KMS-11 (cell line): ENCODE measurements around the gene POMP.

Source experiments
- H2AFZ ChIP-seq: fragments of 200-600 bp; sonication (generic); 2 replicates; pipeline ENCODE4 v1.6.1; 2016; ENCODE audit warnings: antibody characterized with exemption, mixed run types, low read depth
- H3K27ac ChIP-seq: fragments of 200-600 bp; sonication (generic); 2 replicates; pipeline ENCODE4 v1.6.1; 2016; ENCODE audit warnings: mild to moderate bottlenecking, mixed run types
- H3K27me3 ChIP-seq: fragments of 200-600 bp; sonication (generic); 2 replicates; pipeline ENCODE4 v1.6.1; 2017; ENCODE audit warnings: mild to moderate bottlenecking, low read depth, mixed run types, moderate library complexity; ENCODE audit not compliant: insufficient read depth
- H3K36me3 ChIP-seq: fragments of 200-600 bp; sonication (generic); 2 replicates; pipeline ENCODE4 v1.6.1; 2017; ENCODE audit warnings: mild to moderate bottlenecking, mixed run types; ENCODE audit not compliant: insufficient read depth
- H3K4me1 ChIP-seq: fragments of 200-600 bp; sonication (generic); 2 replicates; pipeline ENCODE4 v1.6.1; 2016; ENCODE audit warnings: mild to moderate bottlenecking, low read depth, mixed run types; ENCODE audit not compliant: poor library complexity, severe bottlenecking
- H3K4me2 ChIP-seq: fragments of 200-600 bp; sonication (generic); 2 replicates; pipeline ENCODE4 v1.7.0; 2016; ENCODE audit warnings: mild to moderate bottlenecking, mixed run types
- H3K4me3 ChIP-seq: fragments of 200-600 bp; sonication (generic); IDR thresholded peaks from 2 replicates; pipeline ENCODE4 v1.6.1; 2017; ENCODE audit warnings: low read depth, low read length, mixed read lengths; ENCODE audit not compliant: insufficient read depth
- H3K79me2 ChIP-seq: fragments of 200-600 bp; sonication (generic); 2 replicates; pipeline ENCODE4 v1.6.1; 2016; ENCODE audit warnings: low read depth, mixed run types; ENCODE audit not compliant: insufficient read depth
- H3K9ac ChIP-seq: fragments of 200-600 bp; sonication (generic); 2 replicates; pipeline ENCODE4 v1.6.1; 2016; ENCODE audit warnings: mild to moderate bottlenecking, mixed run types
- H4K20me1 ChIP-seq: fragments of 200-600 bp; sonication (generic); 2 replicates; pipeline ENCODE4 v1.6.1; 2016; ENCODE audit warnings: mild to moderate bottlenecking, mixed run types; ENCODE audit not compliant: insufficient read depth
- TF ChIP-seq, protein P1 (sequence below): fragments of 200-600 bp; sonication (generic); conservative IDR thresholded peaks from 2 replicates; pipeline ENCODE4 v1.6.1; 2017; ENCODE audit warnings: low read depth, mild to moderate bottlenecking, antibody characterized with exemption, low read length, moderate library complexity, mixed read lengths

The POMP gene

DNA sequence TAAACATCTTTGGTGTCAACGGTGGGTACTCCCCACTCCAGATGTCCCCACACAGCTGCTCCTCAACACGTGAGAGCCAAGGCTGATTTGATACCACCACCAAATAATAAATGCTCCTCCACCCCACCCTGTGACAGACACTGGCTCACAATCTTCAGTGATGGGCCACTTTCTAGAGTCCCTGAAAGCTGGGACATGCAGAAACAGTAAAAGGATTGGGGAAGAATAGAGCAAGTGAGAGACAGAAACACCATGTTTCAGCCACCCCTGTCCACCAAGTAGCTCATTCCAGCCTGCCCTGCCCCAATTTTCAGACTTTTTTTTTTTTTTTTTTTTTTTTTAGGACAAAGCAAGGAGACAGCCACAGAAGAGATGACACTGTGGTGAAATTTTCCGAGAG lies 58.2 kb downstream of the POMP start:
- TF ChIP-seq, protein P1, sequence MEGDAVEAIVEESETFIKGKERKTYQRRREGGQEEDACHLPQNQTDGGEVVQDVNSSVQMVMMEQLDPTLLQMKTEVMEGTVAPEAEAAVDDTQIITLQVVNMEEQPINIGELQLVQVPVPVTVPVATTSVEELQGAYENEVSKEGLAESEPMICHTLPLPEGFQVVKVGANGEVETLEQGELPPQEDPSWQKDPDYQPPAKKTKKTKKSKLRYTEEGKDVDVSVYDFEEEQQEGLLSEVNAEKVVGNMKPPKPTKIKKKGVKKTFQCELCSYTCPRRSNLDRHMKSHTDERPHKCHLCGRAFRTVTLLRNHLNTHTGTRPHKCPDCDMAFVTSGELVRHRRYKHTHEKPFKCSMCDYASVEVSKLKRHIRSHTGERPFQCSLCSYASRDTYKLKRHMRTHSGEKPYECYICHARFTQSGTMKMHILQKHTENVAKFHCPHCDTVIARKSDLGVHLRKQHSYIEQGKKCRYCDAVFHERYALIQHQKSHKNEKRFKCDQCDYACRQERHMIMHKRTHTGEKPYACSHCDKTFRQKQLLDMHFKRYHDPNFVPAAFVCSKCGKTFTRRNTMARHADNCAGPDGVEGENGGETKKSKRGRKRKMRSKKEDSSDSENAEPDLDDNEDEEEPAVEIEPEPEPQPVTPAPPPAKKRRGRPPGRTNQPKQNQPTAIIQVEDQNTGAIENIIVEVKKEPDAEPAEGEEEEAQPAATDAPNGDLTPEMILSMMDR: no peak
- no peaks in the 10 kb centered on the region for H4K20me1 ChIP-seq
- no peak overlapping the region for H3K4me2 ChIP-seq
- H3K79me2 ChIP-seq: no peaks in the 10 kb centered on the region
- no peak overlapping the region for H3K9ac ChIP-seq
- H3K27me3 ChIP-seq: no peaks in the 10 kb centered on the region
- no peaks in the 10 kb centered on the region for H3K4me1 ChIP-seq
- no peak overlapping the region for H2AFZ ChIP-seq
- H3K27ac ChIP-seq: no peak overlapping the region
- no peak overlapping the region for H3K4me3 ChIP-seq
- H3K36me3 ChIP-seq: no peaks in the 10 kb centered on the region

DNA sequence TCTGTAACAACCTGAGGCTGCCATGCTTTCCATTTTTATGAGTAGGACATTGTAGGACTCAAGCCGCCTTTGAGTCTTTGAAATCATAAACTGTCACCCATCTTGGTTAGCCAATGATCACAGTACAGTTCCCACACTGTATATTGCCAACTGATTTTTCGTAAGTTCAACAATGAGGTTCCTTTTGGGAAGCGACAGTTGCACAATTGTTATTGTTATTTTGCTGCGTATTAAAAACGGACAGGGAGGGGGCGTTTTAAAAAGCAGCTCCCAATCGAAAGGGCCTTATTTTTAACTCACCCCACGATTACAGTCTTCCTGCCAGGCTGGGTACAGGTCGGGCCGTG lies 59.2 kb downstream of the POMP start:
- Histone ChIP-seq H4K20me1 (no peaks in the 10 kb centered on the region), H3K27me3 (no peaks in the 10 kb centered on the region), H3K36me3 (no peaks in the 10 kb centered on the region), H3K4me2 (peak overlapping the region; percentile 28), H3K79me2 (no peaks in the 10 kb centered on the region), H2AFZ (peak overlapping the region; percentile 68), H3K4me3 (no peak overlapping the region), H3K9ac (no peak overlapping the region; the same call in 1 of the 2 replicates), H3K4me1 (no peaks in the 10 kb centered on the region), H3K27ac (no peak overlapping the region)
- TF ChIP-seq, protein P1: no peak

DNA sequence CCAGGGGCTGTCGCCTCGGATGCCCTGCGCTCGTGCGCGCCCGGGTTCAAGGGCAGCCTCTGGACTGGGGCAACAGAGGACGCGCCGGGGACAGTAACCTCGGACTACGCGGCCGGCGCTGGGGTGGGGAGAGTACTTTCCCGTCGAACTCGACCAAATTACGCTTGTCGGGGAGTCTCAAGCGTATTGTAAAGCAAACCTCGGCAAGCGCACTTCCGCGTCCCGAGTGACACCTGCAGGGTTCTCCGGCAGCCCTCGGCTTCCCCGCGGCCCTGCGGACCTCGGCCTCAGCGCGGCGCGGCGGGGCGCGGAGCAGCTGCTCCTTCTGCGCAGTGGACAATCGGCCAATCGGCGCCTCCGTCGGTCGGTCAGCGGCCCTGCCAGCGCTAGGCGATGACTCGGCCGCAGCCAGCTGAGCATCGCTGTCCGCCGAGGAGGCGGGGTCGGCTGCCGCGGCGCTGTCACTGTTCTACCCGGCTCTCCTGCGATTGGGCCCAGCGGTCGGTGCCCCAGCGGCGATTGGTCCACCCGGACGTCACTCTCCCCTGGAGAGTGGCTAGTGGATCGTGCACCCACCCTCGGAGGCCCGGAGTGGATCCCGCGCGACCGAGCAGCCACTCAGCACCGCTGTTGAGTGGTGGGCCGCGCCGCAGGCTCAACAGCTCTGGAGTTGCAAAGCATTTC lies 59.8 kb downstream of the POMP start, which contains the start of gene SLC46A3:
SLC46A3 (minus strand) TSS at position 428 of the 684 bp plus-strand sequence. CDS start 972 bp downstream, outside the sequence.
- Histone ChIP-seq H3K4me3 (no peak within 1 kb of the TSS), H3K27me3 (no peaks in the 10 kb centered on the region), H3K4me1 (no peaks in the 10 kb centered on the region), H4K20me1 (no peaks in the 10 kb centered on the region), H3K79me2 (no peaks in the 10 kb centered on the region), H2AFZ (peak within 1 kb of the TSS; percentile 68), H3K9ac (no peak within 1 kb of the TSS; the same call in 1 of the 2 replicates), H3K4me2 (peak within 1 kb of the TSS; percentile 28), H3K36me3 (no peaks in the 10 kb centered on the region), H3K27ac (no peak within 1 kb of the TSS)
- TF ChIP-seq, protein P1: no peak

DNA sequence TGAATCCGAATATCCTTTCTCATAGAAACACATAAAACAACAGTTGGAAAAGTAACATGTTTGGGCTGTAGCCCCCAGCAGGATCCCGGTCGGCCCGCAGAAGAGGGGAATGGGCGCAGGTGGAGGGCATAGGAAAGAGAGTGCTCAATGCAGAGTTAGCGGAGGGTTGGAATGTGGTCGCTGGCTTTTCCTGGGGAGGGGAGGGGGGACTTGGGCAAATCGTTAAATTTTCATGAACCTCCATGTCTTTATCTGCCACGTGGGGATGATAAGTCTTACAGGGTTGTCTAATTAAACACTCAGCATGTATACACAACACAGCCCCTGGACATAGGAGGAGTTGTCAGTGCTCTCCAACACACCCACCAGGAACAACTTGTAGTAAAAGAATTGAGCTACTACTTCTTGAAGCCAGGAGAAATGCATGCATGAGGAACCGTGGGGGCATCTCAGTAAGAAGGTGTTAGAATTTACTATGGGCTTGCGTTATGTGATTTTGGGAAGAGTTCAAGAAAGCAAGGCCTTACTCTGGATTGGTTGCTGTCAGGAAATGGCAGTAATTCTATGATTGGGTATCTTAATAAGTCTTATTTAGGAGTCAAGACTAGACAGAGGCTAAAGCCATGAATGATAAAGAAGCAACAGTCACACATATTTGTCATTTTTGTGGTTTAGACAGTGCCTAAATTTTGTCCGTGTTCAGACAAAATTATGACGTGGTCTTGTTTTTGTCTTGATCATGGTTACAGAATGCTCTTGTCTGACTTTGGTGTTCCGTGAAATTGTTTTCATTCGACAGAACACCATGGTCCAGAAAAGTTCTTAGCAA lies 60.5 kb downstream of the POMP start:
- Histone ChIP-seq H3K9ac (no peak overlapping the region), H2AFZ (peak overlapping the region; percentile 68), H3K27me3 (no peaks in the 10 kb centered on the region), H4K20me1 (no peaks in the 10 kb centered on the region), H3K36me3 (no peaks in the 10 kb centered on the region), H3K4me2 (no peak overlapping the region; the same call in 1 of the 2 replicates), H3K79me2 (no peaks in the 10 kb centered on the region), H3K4me1 (no peaks in the 10 kb centered on the region), H3K27ac (no peak overlapping the region), H3K4me3 (no peak overlapping the region)
- TF ChIP-seq, protein P1: no peak
